NK-92 treated with Interleukin-12 subunit alpha and Interleukin-12 subunit beta, amount 100 ng/mL, for 24 hours (cell line): ENCODE results near the gene ITCH.

Experiments
- DNase-seq: peaks from one replicate; lab custom pipeline; 2025; lab: John Stamatoyannopoulos, UW

ITCH gene

DNA sequence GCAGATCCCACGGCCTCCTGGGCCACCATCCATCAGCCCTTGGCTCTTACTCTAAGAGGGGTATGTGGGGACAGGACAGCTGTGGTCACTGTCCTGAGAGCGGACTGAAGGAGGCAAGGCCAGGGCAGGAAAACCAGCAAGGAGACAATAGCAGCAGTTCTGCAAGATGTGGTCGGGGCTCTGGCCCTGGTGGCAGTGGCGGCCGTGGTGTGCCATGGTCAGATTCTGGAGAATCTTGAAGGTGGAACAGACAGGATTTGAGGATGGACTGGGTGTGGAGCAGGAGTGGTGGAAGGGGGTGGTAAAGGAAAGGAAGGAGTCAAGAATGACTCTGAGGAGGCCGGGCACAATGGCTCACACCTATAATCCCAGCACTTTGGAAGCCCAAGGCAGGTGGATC lies 189.5 kb downstream of the ITCH start:
- no peak for DNase-seq

GRCh38 chr20:34553366-34553867 lies 190.3 kb downstream of the ITCH start:
- no peak for DNase-seq

GRCh38 chr20:34557936-34558319 lies 194.9 kb downstream of the ITCH start:
- DNase-seq, result no peak

GRCh38 chr20:34558320-34559218 lies 195.5 kb downstream of the ITCH start, which contains the start of gene MAP1LC3A:
Gene MAP1LC3A (plus strand): TSS chr20:34558718. CDS start chr20:34558869, 151 bp downstream.
- no peak for DNase-seq

DNA sequence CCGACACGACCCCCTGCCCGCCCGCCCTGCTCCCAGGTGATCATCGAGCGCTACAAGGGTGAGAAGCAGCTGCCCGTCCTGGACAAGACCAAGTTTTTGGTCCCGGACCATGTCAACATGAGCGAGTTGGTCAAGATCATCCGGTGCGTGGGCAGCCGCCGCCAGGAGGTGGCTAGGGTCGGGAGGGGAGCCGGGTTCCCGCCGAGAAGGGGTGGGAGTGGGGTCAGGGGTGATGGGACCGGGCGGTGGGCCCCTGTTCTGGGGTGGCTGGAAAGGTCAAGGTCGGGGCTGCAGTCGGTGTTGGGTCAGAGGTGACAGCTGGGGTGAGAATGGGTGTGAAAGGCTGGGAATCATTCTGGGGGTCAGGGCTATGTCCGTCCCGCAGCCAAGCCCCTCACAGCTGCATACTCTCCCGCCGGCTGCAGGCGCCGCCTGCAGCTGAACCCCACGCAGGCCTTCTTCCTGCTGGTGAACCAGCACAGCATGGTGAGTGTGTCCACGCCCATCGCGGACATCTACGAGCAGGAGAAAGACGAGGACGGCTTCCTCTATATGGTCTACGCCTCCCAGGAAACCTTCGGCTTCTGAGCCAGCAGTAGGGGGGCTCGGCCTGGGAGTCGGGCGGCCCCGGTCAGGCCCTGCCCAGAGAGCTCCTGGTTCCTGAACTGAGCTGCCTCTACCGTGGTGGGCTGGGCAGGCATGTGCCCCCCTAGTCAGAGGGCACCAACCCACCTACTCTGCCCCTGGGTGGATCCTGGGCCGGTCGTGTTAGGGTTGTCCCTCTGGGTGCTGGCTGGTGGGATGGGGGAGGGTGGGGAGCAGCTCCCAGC lies 196.5 kb downstream of the ITCH start:
- no peak for DNase-seq

- DNase-seq, result no peak
Measured at GRCh38 chr20:34560141-34560523, 197.1 kb downstream of the ITCH start.

DNA sequence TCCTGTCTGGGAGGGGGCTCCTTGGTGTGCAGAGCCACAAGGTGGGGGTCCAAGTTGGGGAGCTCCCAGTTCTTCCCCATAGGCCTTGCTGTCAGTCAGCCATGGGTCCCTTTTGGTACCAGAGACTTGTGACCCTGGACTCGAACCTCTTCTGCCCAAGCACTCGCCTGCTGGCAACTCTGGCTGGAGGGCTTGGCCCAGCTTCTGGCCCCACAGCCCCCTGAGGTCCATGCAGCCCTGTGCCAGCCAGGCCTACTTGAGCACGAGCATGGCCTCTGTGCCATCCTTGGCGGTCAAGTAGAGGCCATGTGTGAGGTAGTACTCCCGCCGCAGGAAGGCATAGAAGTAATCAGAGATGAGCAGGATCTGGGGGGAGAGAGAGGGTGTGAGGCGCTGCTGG lies 197.5 kb downstream of the ITCH start:
- no peak for DNase-seq
